Prostate gland (tissue), 2 donors: ENCODE results near the gene TMPRSS11D. TPM values are rescaled to one million over a fixed set of nuclear protein-coding genes. Genes with fewer than 3 reads are reported as not detected.

Experiments
- DNase-seq: peaks from one replicate; pipeline ENCODE4 v3.0.0-alpha.2; 2019; ENCODE audit warnings: low spot score
- H3K27ac ChIP-seq, 2 donors: fragments of 200-600 bp; sonication (generic); 2 replicates each; pipeline ENCODE4 v1.5.1; 2017 to 2019
- H3K27me3 ChIP-seq: fragments of 200-600 bp; sonication (generic); replicated peaks from 2 replicates; pipeline ENCODE4 v1.5.1; 2019; ENCODE audit not compliant: insufficient read depth
- H3K36me3 ChIP-seq, 2 donors: fragments of 200-600 bp; sonication (generic); 1 replicate in 1 of 2; 2 replicates in 1 of 2; pipeline versions ENCODE4 v1.5.1 to v1.8.1; 2017 to 2019
- H3K4me1 ChIP-seq: fragments of 200-600 bp; sonication (generic); replicated peaks from 2 replicates; pipeline ENCODE4 v1.5.1; 2019
- H3K4me3 ChIP-seq, 2 donors: fragments of 200-600 bp; sonication (generic); 2 replicates each; pipeline ENCODE4 v1.5.1; 2017 to 2019
- H3K9me3 ChIP-seq: fragments of 200-600 bp; sonication (generic); 2 replicates; pipeline ENCODE4 v1.5.1; 2017
- POLR2A ChIP-seq: fragments of 450-650 bp; IDR thresholded peaks from one replicate; pipeline ENCODE4 v1.6.1; 2016; ENCODE audit warnings: antibody characterized with exemption, mild to moderate bottlenecking
- POLR2AphosphoS5 ChIP-seq: sonication (generic); formaldehyde crosslinking; IDR thresholded peaks from one replicate; pipeline ENCODE4 v1.6.1; 2017; ENCODE audit warnings: antibody characterized with exemption
- WGBS: methylation state at CpG from one replicate; pipeline ENCODE4 v1.1.5; 2018; 5-methylcytosine and 5-hydroxymethylcytosine counted together
- intact Hi-C: fragments of 100-400 bp; cut with DNase I; formaldehyde crosslinking; loops from one replicate; pipeline ENCODE4 v1.14.2; 2022
- total RNA-seq, 2 donors: library from RNA; depleted of rRNA; stranded (reverse); fragments of >200 nt; gene quantifications; one replicate each; pipeline ENCODE4 v1.1.0, GENCODE V29; 2016
- TF ChIP-seq, protein P1 (sequence below), 4 experiments: fragments of 200-600 bp in 2 of 4; fragments of 450-650 bp in 2 of 4; sonication (generic) in 2 of 4; IDR thresholded peaks; 1 replicate in 3 of 4; 2 replicates in 1 of 4; pipeline ENCODE4 v1.5.1; 2016 to 2019; ENCODE audit warnings: antibody characterized with exemption in 4 of 4, mild to moderate bottlenecking in 2 of 4, moderate library complexity in 2 of 4

TMPRSS11D gene
- total RNA-seq, 2 donors from 2014 or later = not detected

DNA sequence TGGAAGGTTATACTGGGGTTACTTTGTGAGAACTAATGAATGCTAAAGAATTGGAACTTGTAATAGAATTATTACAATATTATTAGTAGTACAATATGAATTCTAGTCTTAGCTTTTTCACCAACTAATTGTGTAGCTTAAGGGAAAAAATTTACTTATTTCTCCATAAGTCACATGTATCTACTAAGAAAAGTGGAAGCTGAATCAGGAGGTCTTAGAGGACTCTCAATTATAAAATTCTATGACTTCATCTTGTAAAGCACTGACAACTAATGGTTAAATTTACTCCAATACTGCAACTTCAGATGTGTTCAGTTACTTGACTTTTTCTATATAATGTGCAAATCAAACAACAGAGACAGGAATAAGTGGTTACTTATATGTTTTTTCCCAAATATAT is 899 bp upstream of the TMPRSS11D start:
- Histone ChIP-seq H3K36me3 (no peaks in the 10 kb centered on the region), H3K27ac (no peak overlapping the region), H3K9me3 (no peaks in the 10 kb centered on the region), H3K4me1 (no peaks in the 10 kb centered on the region), H3K27me3 (no peaks in the 10 kb centered on the region), H3K4me3 (no peak overlapping the region)
- no peak for TF ChIP-seq POLR2AphosphoS5
- TF ChIP-seq POLR2A = no peak
- TF ChIP-seq, protein P1, sequence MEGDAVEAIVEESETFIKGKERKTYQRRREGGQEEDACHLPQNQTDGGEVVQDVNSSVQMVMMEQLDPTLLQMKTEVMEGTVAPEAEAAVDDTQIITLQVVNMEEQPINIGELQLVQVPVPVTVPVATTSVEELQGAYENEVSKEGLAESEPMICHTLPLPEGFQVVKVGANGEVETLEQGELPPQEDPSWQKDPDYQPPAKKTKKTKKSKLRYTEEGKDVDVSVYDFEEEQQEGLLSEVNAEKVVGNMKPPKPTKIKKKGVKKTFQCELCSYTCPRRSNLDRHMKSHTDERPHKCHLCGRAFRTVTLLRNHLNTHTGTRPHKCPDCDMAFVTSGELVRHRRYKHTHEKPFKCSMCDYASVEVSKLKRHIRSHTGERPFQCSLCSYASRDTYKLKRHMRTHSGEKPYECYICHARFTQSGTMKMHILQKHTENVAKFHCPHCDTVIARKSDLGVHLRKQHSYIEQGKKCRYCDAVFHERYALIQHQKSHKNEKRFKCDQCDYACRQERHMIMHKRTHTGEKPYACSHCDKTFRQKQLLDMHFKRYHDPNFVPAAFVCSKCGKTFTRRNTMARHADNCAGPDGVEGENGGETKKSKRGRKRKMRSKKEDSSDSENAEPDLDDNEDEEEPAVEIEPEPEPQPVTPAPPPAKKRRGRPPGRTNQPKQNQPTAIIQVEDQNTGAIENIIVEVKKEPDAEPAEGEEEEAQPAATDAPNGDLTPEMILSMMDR (IDR thresholded peaks at IDR 0.05) = no peak
- intact Hi-C loops = no loop called here
- DNase-seq = no peak

DNA sequence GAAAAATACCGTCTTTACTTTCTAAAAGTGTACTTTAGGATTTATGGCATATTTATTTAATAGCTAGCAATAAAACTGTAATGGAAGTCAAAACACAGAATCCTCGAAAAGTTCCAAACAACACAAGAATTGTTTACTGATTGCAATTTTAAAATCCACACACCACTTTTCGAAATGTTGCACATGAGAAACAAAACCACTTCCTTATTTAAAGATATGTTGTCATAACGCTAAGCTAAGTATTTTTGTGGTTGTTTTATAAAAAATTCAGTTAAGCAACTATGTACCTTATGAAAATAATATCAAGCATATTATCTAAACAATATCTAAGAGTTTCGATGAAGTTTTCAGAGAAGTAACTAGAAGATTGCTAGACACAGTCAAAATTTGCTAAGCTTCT is 344 bp downstream of the TMPRSS11D start:
- DNase-seq = no peak
- Histone ChIP-seq H3K27ac (no peak overlapping the region), H3K36me3 (no peaks in the 10 kb centered on the region), H3K9me3 (no peaks in the 10 kb centered on the region), H3K4me1 (no peaks in the 10 kb centered on the region), H3K4me3 (no peak overlapping the region), H3K27me3 (no peaks in the 10 kb centered on the region)
- intact Hi-C loops = no loop called here
- no peak for TF ChIP-seq POLR2A
- no peak for TF ChIP-seq POLR2AphosphoS5
- TF ChIP-seq, protein P1 (IDR thresholded peaks at IDR 0.05) = no peak
- 69% methylated on average over 5 of the region's 5 CpGs for WGBS

DNA sequence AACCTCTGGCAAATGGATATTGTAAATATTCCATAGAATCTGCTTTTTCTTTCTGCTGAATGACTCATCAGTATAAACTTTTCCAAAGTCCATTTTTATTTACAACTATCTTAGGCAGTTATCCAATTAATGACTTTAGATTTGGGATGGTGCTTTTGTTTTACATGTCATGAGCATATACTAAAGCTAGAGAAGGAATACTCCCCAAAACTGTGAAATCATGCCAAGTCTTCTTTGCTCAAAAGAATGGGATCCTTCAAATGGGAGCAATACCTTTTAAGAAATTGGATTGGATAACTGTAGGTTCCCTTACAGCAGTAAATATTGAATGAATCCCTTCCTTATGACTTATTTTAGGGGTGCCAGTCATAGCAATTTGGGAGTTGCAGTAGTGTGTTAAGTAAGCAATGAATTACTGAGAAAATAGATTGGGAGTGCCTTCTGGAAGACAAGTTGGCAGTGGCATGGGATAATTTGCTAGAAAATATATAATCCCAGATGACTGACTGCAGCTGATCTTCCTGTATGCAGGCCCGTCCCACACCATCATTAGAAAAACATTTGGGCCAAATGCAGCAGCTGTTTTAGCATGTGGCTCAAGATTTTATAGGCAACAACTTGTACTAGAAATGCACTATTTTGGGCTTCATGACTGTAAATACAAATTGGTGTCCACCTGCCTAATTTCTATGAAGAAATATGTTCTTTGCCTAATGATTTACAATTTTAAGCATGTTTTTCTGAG is 2.8 kb downstream of the TMPRSS11D start:
- Histone ChIP-seq H3K27me3 (no peaks in the 10 kb centered on the region), H3K4me3 (no peak overlapping the region), H3K36me3 (no peaks in the 10 kb centered on the region), H3K9me3 (no peaks in the 10 kb centered on the region), H3K27ac (no peak overlapping the region), H3K4me1 (no peaks in the 10 kb centered on the region)
- no peak for DNase-seq
- no peak for TF ChIP-seq POLR2AphosphoS5
- intact Hi-C loops = no loop called here
- WGBS = 16% methylated on average over 1 of the region's 1 CpG

DNA sequence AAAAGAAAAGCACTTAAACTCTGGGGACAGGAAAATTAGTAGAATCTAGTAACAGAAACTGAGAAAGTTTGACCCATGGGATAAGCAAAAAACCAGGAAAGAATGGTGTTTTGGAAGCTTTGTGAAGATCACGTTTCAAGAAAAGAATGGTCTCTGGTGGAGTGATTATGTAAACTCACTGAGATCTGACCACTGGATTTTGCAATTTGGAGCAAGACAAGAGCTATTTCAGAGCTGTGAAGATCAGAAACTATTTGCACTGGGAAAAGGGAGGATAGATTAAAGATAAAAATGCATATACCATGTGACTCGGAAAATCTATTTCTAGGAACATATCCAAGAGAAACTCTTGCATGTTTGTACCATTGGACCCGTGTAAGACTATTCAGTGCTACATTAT is 4.3 kb downstream of the TMPRSS11D start:
- TF ChIP-seq POLR2A = no peak
- no peak for TF ChIP-seq POLR2AphosphoS5
- TF ChIP-seq, protein P1 (IDR thresholded peaks at IDR 0.05) = no peak
- WGBS = 94% methylated on average over 3 of the region's 3 CpGs

DNA sequence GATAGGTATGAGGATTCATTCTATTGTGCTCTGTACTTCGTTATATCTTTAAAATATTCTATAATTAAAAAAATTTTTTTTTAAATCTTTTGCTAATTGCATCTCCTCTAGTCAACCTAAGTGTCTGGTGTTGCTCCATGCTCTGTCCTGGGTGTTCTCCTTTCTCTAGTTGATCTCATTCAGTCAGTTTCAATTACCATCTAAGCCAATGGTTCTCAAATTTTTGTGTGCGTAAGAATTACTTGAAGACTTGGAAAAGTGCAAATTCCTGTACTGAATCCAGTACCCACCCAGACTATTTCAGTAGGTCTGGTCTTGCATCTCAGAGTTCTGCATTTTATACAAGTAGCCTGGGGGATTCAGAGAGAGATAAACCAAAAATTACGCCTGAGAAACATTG is 6.7 kb downstream of the TMPRSS11D start:
- no peaks in the 10 kb centered on the region for H3K27me3 ChIP-seq
- H3K9me3 ChIP-seq = no peaks in the 10 kb centered on the region
- H3K36me3 ChIP-seq = no peaks in the 10 kb centered on the region
- DNase-seq = no peak
- no peaks in the 10 kb centered on the region for H3K4me1 ChIP-seq
- WGBS = 94% methylated on average over 3 of the region's 3 CpGs
- no peak overlapping the region for H3K27ac ChIP-seq
- H3K4me3 ChIP-seq = no peak overlapping the region
- intact Hi-C loops = no loop called here
- TF ChIP-seq, protein P1 (IDR thresholded peaks at IDR 0.05) = no peak
- TF ChIP-seq POLR2AphosphoS5 (no peak), POLR2A (no peak)

More for the DNA sequence above, 4.3 kb downstream of the TMPRSS11D start:
- intact Hi-C loops = no loop called here
- Histone ChIP-seq H3K9me3 (no peaks in the 10 kb centered on the region), H3K27ac (no peak overlapping the region), H3K36me3 (no peaks in the 10 kb centered on the region), H3K4me3 (no peak overlapping the region), H3K27me3 (no peaks in the 10 kb centered on the region), H3K4me1 (no peaks in the 10 kb centered on the region)
- DNase-seq = no peak
